SU-DHL-6 (cell line): Measurements from ENCODE around the gene MBP.

Experiments
- H2AFZ ChIP-seq: fragments of 200-600 bp; sonication (generic); 2 replicates; pipeline ENCODE4 v1.6.1; 2014; ENCODE audit warnings: low read depth, mild to moderate bottlenecking, moderate library complexity, mixed read lengths, antibody characterized with exemption, low read length; ENCODE audit not compliant: severe bottlenecking
- H3F3A ChIP-seq: fragments of 200-600 bp; shearing (Covaris generic); 2 replicates; pipeline ENCODE4 v1.6.0; 2016; ENCODE audit warnings: antibody characterized with exemption, mild to moderate bottlenecking; ENCODE audit not compliant: insufficient read depth
- H3K27ac ChIP-seq: fragments of 200-600 bp; sonication (generic); 2 replicates; pipeline ENCODE4 v1.5.1; 2016; ENCODE audit warnings: low read depth, mild to moderate bottlenecking, low read length, moderate library complexity, mixed read lengths
- H3K27me3 ChIP-seq: fragments of 200-600 bp; sonication (generic), shearing (Covaris generic); 2 replicates; pipeline ENCODE4 v1.6.0; 2014; ENCODE audit warnings: mild to moderate bottlenecking, low read length
- H3K36me3 ChIP-seq: fragments of 200-600 bp; sonication (generic); 2 replicates; pipeline ENCODE4 v1.6.1; 2014; ENCODE audit warnings: mild to moderate bottlenecking, low read length, mixed read lengths
- H3K4me2 ChIP-seq: fragments of 300-600, 200-600 bp; shearing (Covaris generic), sonication (generic); 2 replicates; pipeline ENCODE4 v1.6.0; 2014; ENCODE audit warnings: low read length, low read depth, mild to moderate bottlenecking; ENCODE audit not compliant: poor library complexity, severe bottlenecking
- H3K4me3 ChIP-seq: fragments of 200-600 bp; sonication (generic); 2 replicates; pipeline ENCODE4 v1.5.1; 2014; ENCODE audit warnings: antibody characterized with exemption, low read length, mild to moderate bottlenecking, mixed read lengths; ENCODE audit not compliant: insufficient read depth, poor library complexity, severe bottlenecking
- H3K79me2 ChIP-seq: fragments of 200-600 bp; sonication (generic); 2 replicates; pipeline ENCODE4 v1.6.1; 2014; ENCODE audit warnings: mild to moderate bottlenecking, low read length, moderate library complexity; ENCODE audit not compliant: insufficient read depth
- H3K9ac ChIP-seq: fragments of 200-600 bp; sonication (generic); 2 replicates; pipeline ENCODE4 v1.7.0; 2014; ENCODE audit warnings: mild to moderate bottlenecking, low read length
- H3K9me2 ChIP-seq: fragments of 200-600 bp; sonication (generic); replicated peaks from 2 replicates; pipeline ENCODE4 v1.6.1; 2014; ENCODE audit warnings: low read length; ENCODE audit not compliant: insufficient read depth
- H3K9me3 ChIP-seq: fragments of 200-600 bp; sonication (generic); 2 replicates; pipeline ENCODE4 v1.6.1; 2014; ENCODE audit warnings: low read length, mixed read lengths; ENCODE audit not compliant: insufficient read depth
- H4K20me1 ChIP-seq: fragments of 200-600 bp; sonication (generic); 2 replicates; pipeline ENCODE4 v1.6.1; 2014; ENCODE audit warnings: low read depth, mild to moderate bottlenecking, antibody characterized with exemption, low read length, moderate library complexity, mixed read lengths
- EZH2phosphoT487 ChIP-seq: fragments of 200-600 bp; sonication (generic), shearing (Covaris generic); conservative IDR thresholded peaks from 2 replicates; pipeline ENCODE4 v1.6.1; 2018; ENCODE audit warnings: mild to moderate bottlenecking, antibody characterized with exemption, low read length, moderate library complexity, mixed read lengths
- TF ChIP-seq, protein P1 (sequence below): fragments of 200-600 bp; sonication (generic); IDR thresholded peaks from one replicate; pipeline ENCODE4 v1.5.1; 2017; ENCODE audit warnings: antibody characterized with exemption, mild to moderate bottlenecking, low read length, moderate library complexity; ENCODE audit not compliant: insufficient read depth, poor library complexity, severe bottlenecking

MBP gene

DNA sequence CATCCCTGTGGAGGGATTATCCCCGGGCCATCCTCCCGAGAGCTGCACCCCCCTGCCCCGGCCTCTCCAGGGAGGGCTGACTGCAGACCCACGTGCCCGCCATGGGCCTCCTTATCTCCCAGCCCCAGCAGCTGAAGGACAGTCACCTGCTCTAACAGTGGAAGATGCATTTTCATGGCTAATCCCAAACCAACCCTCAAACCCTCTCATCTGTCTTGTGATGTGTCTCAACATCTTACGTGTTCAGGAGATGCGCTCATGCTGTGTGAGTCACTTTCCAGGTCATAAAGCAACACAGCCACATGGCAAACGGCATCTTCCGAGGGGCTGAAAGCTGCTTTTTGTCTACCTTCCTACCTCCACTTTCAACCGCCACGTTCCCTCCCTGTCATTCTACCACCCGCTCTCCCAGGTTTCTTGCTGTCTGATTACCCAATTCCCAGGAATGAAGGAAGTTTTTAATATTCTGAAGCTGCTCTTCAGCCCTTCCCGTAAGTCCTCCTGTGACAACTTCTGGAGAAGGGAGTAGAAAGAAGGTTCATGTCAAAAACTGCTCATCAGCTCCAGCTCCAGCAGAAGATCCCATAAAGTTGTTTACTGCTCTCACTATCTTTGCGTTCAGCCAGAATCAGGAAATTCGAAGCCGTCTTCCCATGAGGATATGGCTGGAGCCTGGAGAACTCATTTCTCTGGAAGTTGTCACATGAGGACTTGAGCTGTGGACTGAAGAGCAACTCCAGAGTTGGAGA lies 54.5 kb downstream of the MBP start:
- Histone ChIP-seq H3K9ac (no peak overlapping the region), H3F3A (peaks cover 19% of the 10 kb centered on the region), H3K79me2 (peaks cover 87% of the 10 kb centered on the region), H3K27ac (no peak overlapping the region), H3K9me2 (no peaks in the 10 kb centered on the region), H3K27me3 (no peaks in the 10 kb centered on the region), H3K4me3 (no peak overlapping the region), H3K36me3 (no peaks in the 10 kb centered on the region), H3K9me3 (no peaks in the 10 kb centered on the region), H2AFZ (no peak overlapping the region), H4K20me1 (0 out of 2 replicates have a peak, but pooled peaks cover 3% of the 10 kb centered on the region), H3K4me2 (no peak overlapping the region)
- TF ChIP-seq, protein P1, sequence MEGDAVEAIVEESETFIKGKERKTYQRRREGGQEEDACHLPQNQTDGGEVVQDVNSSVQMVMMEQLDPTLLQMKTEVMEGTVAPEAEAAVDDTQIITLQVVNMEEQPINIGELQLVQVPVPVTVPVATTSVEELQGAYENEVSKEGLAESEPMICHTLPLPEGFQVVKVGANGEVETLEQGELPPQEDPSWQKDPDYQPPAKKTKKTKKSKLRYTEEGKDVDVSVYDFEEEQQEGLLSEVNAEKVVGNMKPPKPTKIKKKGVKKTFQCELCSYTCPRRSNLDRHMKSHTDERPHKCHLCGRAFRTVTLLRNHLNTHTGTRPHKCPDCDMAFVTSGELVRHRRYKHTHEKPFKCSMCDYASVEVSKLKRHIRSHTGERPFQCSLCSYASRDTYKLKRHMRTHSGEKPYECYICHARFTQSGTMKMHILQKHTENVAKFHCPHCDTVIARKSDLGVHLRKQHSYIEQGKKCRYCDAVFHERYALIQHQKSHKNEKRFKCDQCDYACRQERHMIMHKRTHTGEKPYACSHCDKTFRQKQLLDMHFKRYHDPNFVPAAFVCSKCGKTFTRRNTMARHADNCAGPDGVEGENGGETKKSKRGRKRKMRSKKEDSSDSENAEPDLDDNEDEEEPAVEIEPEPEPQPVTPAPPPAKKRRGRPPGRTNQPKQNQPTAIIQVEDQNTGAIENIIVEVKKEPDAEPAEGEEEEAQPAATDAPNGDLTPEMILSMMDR: no peak
- no peak for TF ChIP-seq EZH2phosphoT487

DNA sequence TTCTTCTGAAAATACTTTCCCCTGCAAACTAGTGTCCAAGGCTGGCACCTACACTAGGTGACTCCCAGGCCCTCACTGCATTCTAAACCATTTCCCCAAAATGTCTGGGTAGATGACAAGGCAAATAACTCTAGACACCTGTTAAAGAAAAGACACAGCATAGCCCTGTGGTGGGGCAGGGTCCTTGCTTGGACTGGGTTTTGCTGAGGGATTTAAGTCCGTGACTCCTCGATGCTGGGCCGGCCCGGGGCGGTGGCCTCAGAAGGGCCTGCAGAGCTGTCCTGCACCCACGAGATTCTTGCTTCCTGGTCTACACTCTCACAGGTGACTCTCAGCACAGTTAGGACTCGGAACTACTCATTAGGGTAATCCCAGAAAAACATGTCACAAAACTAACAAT lies 55.2 kb downstream of the MBP start:
- Histone ChIP-seq H3K9me2 (no peaks in the 10 kb centered on the region), H3F3A (peaks cover 19% of the 10 kb centered on the region)

DNA sequence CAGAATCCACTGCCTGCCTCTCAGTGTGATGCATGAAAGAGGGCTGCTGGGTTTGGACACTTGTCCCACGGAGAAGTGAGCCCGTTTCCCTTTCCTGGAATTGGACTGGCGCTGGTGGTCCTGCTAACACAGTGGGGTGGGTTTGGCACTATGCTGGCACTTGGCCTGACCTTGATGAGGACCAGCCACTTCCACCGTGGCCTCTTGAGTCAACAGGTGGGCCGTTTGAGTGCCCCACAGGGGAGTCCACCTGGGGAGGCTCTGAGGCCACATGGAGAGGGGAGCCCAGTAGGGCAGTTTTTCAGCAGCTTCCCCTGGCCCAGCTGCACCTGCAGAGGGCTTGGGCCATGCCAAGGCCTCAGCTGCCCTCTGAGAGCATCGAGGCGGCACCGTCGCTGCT lies 56.5 kb downstream of the MBP start:
- H3K4me2 ChIP-seq: no peak overlapping the region
- no peak overlapping the region for H2AFZ ChIP-seq
- H3F3A ChIP-seq: peaks cover 18% of the 10 kb centered on the region
- H3K79me2 ChIP-seq: peaks cover 81% of the 10 kb centered on the region
- H3K36me3 ChIP-seq: no peaks in the 10 kb centered on the region
- no peaks in the 10 kb centered on the region for H3K9me3 ChIP-seq
- 0 out of 2 replicates have a peak, but pooled peaks cover 3% of the 10 kb centered on the region for H4K20me1 ChIP-seq
- H3K9ac ChIP-seq: no peak overlapping the region
- no peaks in the 10 kb centered on the region for H3K9me2 ChIP-seq
- TF ChIP-seq, protein P1: no peak
- no peak for TF ChIP-seq EZH2phosphoT487
- no peak overlapping the region for H3K27ac ChIP-seq
- no peaks in the 10 kb centered on the region for H3K27me3 ChIP-seq
- no peak overlapping the region for H3K4me3 ChIP-seq

More for the DNA sequence above, 55.2 kb downstream of the MBP start:
- no peaks in the 10 kb centered on the region for H3K9me3 ChIP-seq
- H3K79me2 ChIP-seq: peaks cover 80% of the 10 kb centered on the region
- H3K4me3 ChIP-seq: no peak overlapping the region
- no peak overlapping the region for H2AFZ ChIP-seq
- no peaks in the 10 kb centered on the region for H3K36me3 ChIP-seq
- H3K27ac ChIP-seq: no peak overlapping the region
- no peaks in the 10 kb centered on the region for H3K27me3 ChIP-seq
- no peak overlapping the region for H3K9ac ChIP-seq
- TF ChIP-seq EZH2phosphoT487: no peak
- TF ChIP-seq, protein P1: no peak
- H4K20me1 ChIP-seq: 0 out of 2 replicates have a peak, but pooled peaks cover 3% of the 10 kb centered on the region
- H3K4me2 ChIP-seq: no peak overlapping the region
